ENCODE results near the gene EHD4.

EHD4 gene

DNA sequence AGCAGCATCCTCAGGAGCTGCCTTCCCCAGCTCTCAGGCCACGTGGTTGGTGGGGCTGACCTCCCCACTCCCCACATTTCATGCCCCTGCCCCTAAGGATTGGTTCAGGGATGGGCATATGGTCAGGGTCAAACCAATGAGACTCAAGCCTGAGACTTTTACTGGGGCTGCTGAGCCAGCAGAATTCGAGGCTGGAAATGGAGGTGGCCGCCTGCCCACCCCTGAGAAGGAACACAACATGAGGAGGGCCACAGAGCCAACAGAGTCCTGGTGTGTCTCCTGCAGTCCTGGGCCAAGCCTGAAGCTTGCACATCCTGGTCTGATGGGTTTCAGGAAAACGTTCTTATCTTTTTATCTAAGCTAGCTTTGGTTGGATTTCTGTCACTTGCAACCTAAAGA lies 5.9 kb downstream of the EHD4 start:
- H2BK120ac ChIP-seq (ENCODE audit: low read depth, low read length), result no peak overlapping the region
- H3K27me3 ChIP-seq (ENCODE audit: control insufficient read depth in 3 of 3, insufficient read depth in 3 of 3, low read depth in 1 of 3, low read length in 3 of 3), result no peaks in the 10 kb centered on the region
- peaks cover 0 to 3% of the 10 kb centered on the region in 2 donors for H3K9me3 ChIP-seq (replicated peaks in 1 of 2; ENCODE audit: control insufficient read depth in 2 of 2, insufficient read depth in 1 of 2, low read depth in 1 of 2, low read length in 2 of 2)
- H3K4ac ChIP-seq (ENCODE audit: low read length), result no peak overlapping the region
- H3K18ac ChIP-seq (ENCODE audit: low read length), result no peak overlapping the region
- no peak overlapping the region for H2AFZ ChIP-seq (ENCODE audit: low read length)
- no peak overlapping the region for H4K91ac ChIP-seq (ENCODE audit: low read depth, low read length, poor library complexity)
- H2AK5ac ChIP-seq (ENCODE audit: low read depth, low read length), result no peak overlapping the region
- H3K9ac ChIP-seq (ENCODE audit: low read depth, low read length, poor library complexity), result no peak overlapping the region
- no peak overlapping the region for H2BK12ac ChIP-seq (ENCODE audit: low read length)
- WGBS, 2 donors (ENCODE audit: extremely low coverage in 2 of 2, insufficient read length in 2 of 2, insufficient replicate concordance in 1 of 2), result no CpG with 5 or more reads among the region's 4 CpGs
- H3K27ac ChIP-seq (replicated peaks; ENCODE audit: low read length), result no peak overlapping the region
- no peak overlapping the region for H3K4me2 ChIP-seq (ENCODE audit: insufficient read depth, low read length, poor library complexity, severe bottlenecking)
- no peak overlapping the region for H3K14ac ChIP-seq (ENCODE audit: low read length)
- H3K4me3 ChIP-seq (ENCODE audit: low read length in 2 of 2), result no peak overlapping the region
- no peaks in the 10 kb centered on the region for H3K79me1 ChIP-seq (ENCODE audit: low read depth, low read length)
- H4K8ac ChIP-seq (ENCODE audit: low read depth, low read length), result no peak overlapping the region
- no peaks in the 10 kb centered on the region for H3K36me3 ChIP-seq (replicated peaks in 1 of 2; ENCODE audit: control insufficient read depth in 2 of 2, insufficient read depth in 2 of 2, low read length in 2 of 2)
- DNase-seq (ENCODE audit: low spot score), result no peak
- no peak overlapping the region for H2BK15ac ChIP-seq (ENCODE audit: low read length)
- H2BK5ac ChIP-seq (ENCODE audit: low read length), result no peak overlapping the region
- no peak overlapping the region for H3K23ac ChIP-seq (ENCODE audit: low read depth, low read length, poor library complexity)
- peaks cover 4 to 5% of the 10 kb centered on the region in 2 donors for H3K4me1 ChIP-seq (ENCODE audit: control insufficient read depth in 2 of 2, insufficient read depth in 1 of 2, low read depth in 1 of 2, low read length in 2 of 2)

- Histone ChIP-seq H3K4me3 (ENCODE audit: low read length in 2 of 2) (no peak overlapping the region), H2AK5ac (ENCODE audit: low read depth, low read length) (no peak overlapping the region), H3K9ac (ENCODE audit: low read depth, low read length, poor library complexity) (no peak overlapping the region), H3K4me1 (ENCODE audit: control insufficient read depth in 2 of 2, insufficient read depth in 1 of 2, low read depth in 1 of 2, low read length in 2 of 2) (peaks cover 0 to 5% of the 10 kb centered on the region in 2 donors), H3K79me1 (ENCODE audit: low read depth, low read length) (no peaks in the 10 kb centered on the region), H4K8ac (ENCODE audit: low read depth, low read length) (no peak overlapping the region), H3K18ac (ENCODE audit: low read length) (no peak overlapping the region), H2BK15ac (ENCODE audit: low read length) (no peak overlapping the region), H2BK12ac (ENCODE audit: low read length) (no peak overlapping the region), H3K27ac (replicated peaks; ENCODE audit: low read length) (no peak overlapping the region), H3K36me3 (replicated peaks in 1 of 2; ENCODE audit: control insufficient read depth in 2 of 2, insufficient read depth in 2 of 2, low read length in 2 of 2) (no peaks in the 10 kb centered on the region), H2BK5ac (ENCODE audit: low read length) (no peak overlapping the region), H3K4me2 (ENCODE audit: insufficient read depth, low read length, poor library complexity, severe bottlenecking) (no peak overlapping the region), H3K4ac (ENCODE audit: low read length) (no peak overlapping the region), H3K27me3 (ENCODE audit: control insufficient read depth in 3 of 3, insufficient read depth in 3 of 3, low read depth in 1 of 3, low read length in 3 of 3) (no peaks in the 10 kb centered on the region), H2AFZ (ENCODE audit: low read length) (no peak overlapping the region), H3K23ac (ENCODE audit: low read depth, low read length, poor library complexity) (no peak overlapping the region), H4K91ac (ENCODE audit: low read depth, low read length, poor library complexity) (no peak overlapping the region), H3K9me3 (replicated peaks in 1 of 2; ENCODE audit: control insufficient read depth in 2 of 2, insufficient read depth in 1 of 2, low read depth in 1 of 2, low read length in 2 of 2) (peaks cover 0 to 3% of the 10 kb centered on the region in 2 donors), H3K14ac (ENCODE audit: low read length) (no peak overlapping the region), H2BK120ac (ENCODE audit: low read depth, low read length) (no peak overlapping the region)
- WGBS, 2 donors (ENCODE audit: extremely low coverage in 2 of 2, insufficient read length in 2 of 2, insufficient replicate concordance in 1 of 2), result no CpG with 5 or more reads among the region's 15 CpGs
- DNase-seq (ENCODE audit: low spot score), result no peak
These were observed 6.6 kb downstream of the EHD4 start for GRCh38 chr15:41965441-41966413.

DNA sequence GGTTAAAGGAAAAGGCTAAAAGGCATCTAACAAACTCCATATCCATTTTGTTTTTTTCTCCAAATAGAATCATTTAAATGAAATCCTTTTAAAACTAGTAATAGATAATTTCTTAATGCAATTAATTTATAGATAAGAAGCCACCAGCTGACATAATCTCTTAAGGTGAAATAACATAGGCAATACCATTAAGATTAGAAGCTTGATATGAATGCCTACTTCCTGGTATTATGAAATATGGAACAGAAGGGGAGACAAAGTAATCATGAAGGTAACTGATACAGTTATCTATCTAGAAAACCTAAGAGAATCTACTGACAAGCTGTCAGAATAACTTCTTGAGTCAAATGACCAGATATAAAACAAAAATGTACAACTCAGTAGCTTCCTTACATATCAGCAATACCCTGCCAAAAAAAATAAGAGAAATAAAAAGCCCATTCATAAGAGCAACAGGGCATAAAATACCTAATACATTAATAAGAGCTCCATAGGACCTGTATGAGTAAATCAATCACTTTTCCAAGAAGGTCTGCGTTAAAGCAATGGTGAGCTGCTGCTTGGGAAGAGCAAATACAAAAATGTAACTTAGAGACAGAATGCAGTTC lies 10.7 kb downstream of the EHD4 start:
- no CpG with 5 or more reads among the region's 1 CpG for WGBS, 2 donors (ENCODE audit: extremely low coverage in 2 of 2, insufficient read length in 2 of 2, insufficient replicate concordance in 1 of 2)
- H3K4me1 ChIP-seq (ENCODE audit: control insufficient read depth in 2 of 2, insufficient read depth in 1 of 2, low read depth in 1 of 2, low read length in 2 of 2), result peaks cover 0 to 3% of the 10 kb centered on the region in 2 donors
- no peak overlapping the region for H3K23ac ChIP-seq (ENCODE audit: low read depth, low read length, poor library complexity)
- no peak overlapping the region for H3K4me2 ChIP-seq (ENCODE audit: insufficient read depth, low read length, poor library complexity, severe bottlenecking)
- H3K4ac ChIP-seq (ENCODE audit: low read length), result no peak overlapping the region
- H4K91ac ChIP-seq (ENCODE audit: low read depth, low read length, poor library complexity), result no peak overlapping the region
- H2BK15ac ChIP-seq (ENCODE audit: low read length), result no peak overlapping the region
- no peaks in the 10 kb centered on the region for H3K27me3 ChIP-seq (ENCODE audit: control insufficient read depth in 3 of 3, insufficient read depth in 3 of 3, low read depth in 1 of 3, low read length in 3 of 3)
- no peak overlapping the region for H3K9ac ChIP-seq (ENCODE audit: low read depth, low read length, poor library complexity)
- peaks cover 0 to 3% of the 10 kb centered on the region in 2 donors for H3K9me3 ChIP-seq (replicated peaks in 1 of 2; ENCODE audit: control insufficient read depth in 2 of 2, insufficient read depth in 1 of 2, low read depth in 1 of 2, low read length in 2 of 2)
- H2BK5ac ChIP-seq (ENCODE audit: low read length), result no peak overlapping the region
- no peak overlapping the region for H2BK120ac ChIP-seq (ENCODE audit: low read depth, low read length)
- no peak overlapping the region for H3K27ac ChIP-seq (replicated peaks; ENCODE audit: low read length)
- no peak overlapping the region for H3K14ac ChIP-seq (ENCODE audit: low read length)
- H2AFZ ChIP-seq (ENCODE audit: low read length), result no peak overlapping the region
- no peak overlapping the region for H3K4me3 ChIP-seq (ENCODE audit: low read length in 2 of 2)
- H2AK5ac ChIP-seq (ENCODE audit: low read depth, low read length), result no peak overlapping the region
- H2BK12ac ChIP-seq (ENCODE audit: low read length), result no peak overlapping the region
- H3K79me1 ChIP-seq (ENCODE audit: low read depth, low read length), result no peaks in the 10 kb centered on the region
- H4K8ac ChIP-seq (ENCODE audit: low read depth, low read length), result no peak overlapping the region
- no peak overlapping the region for H3K18ac ChIP-seq (ENCODE audit: low read length)
- DNase-seq (ENCODE audit: low spot score), result no peak
- H3K36me3 ChIP-seq (replicated peaks in 1 of 2; ENCODE audit: control insufficient read depth in 2 of 2, insufficient read depth in 2 of 2, low read length in 2 of 2), result peaks cover 0 to 2% of the 10 kb centered on the region in 2 donors

DNA sequence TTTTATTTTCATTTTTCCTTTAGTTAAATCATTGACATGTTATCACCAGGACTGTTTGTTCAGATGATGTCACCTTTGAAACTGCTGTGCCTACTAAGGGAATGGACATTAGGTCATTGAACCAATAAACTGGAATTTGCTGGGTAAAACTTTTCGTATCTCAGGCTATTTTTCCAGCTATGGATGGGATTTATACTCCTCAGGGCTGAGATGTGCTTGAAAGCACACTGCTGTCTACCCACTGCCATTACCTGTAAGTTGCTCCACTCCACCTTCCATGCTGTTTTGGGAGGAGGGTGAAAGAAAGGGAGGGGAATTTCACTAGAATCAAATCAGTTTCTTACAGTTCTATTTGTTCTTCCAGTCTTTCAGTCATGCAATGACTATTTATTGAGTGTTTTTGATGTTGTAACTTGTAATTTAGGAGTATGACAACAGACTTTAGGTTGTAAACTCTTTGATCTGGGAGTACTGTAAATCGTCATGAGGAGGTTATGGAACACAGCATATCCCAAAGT lies 11.3 kb downstream of the EHD4 start:
- Histone ChIP-seq H3K14ac (ENCODE audit: low read length) (no peak overlapping the region), H3K36me3 (replicated peaks in 1 of 2; ENCODE audit: control insufficient read depth in 2 of 2, insufficient read depth in 2 of 2, low read length in 2 of 2) (peaks cover 0 to 2% of the 10 kb centered on the region in 2 donors), H4K91ac (ENCODE audit: low read depth, low read length, poor library complexity) (no peak overlapping the region), H2BK12ac (ENCODE audit: low read length) (no peak overlapping the region), H3K4ac (ENCODE audit: low read length) (no peak overlapping the region), H3K79me1 (ENCODE audit: low read depth, low read length) (no peaks in the 10 kb centered on the region), H3K4me3 (ENCODE audit: low read length in 2 of 2) (no peak overlapping the region), H2BK5ac (ENCODE audit: low read length) (no peak overlapping the region), H3K4me2 (ENCODE audit: insufficient read depth, low read length, poor library complexity, severe bottlenecking) (no peak overlapping the region), H3K27ac (replicated peaks; ENCODE audit: low read length) (no peak overlapping the region), H3K4me1 (ENCODE audit: control insufficient read depth in 2 of 2, insufficient read depth in 1 of 2, low read depth in 1 of 2, low read length in 2 of 2) (peaks cover 0 to 4% of the 10 kb centered on the region in 2 donors), H4K8ac (ENCODE audit: low read depth, low read length) (no peak overlapping the region), H3K23ac (ENCODE audit: low read depth, low read length, poor library complexity) (no peak overlapping the region), H3K18ac (ENCODE audit: low read length) (no peak overlapping the region), H3K27me3 (ENCODE audit: control insufficient read depth in 3 of 3, insufficient read depth in 3 of 3, low read depth in 1 of 3, low read length in 3 of 3) (no peaks in the 10 kb centered on the region), H3K9ac (ENCODE audit: low read depth, low read length, poor library complexity) (no peak overlapping the region), H2AK5ac (ENCODE audit: low read depth, low read length) (no peak overlapping the region), H2BK120ac (ENCODE audit: low read depth, low read length) (no peak overlapping the region), H3K9me3 (replicated peaks in 1 of 2; ENCODE audit: control insufficient read depth in 2 of 2, insufficient read depth in 1 of 2, low read depth in 1 of 2, low read length in 2 of 2) (peaks cover 0 to 3% of the 10 kb centered on the region in 2 donors), H2BK15ac (ENCODE audit: low read length) (no peak overlapping the region), H2AFZ (ENCODE audit: low read length) (no peak overlapping the region)
- WGBS, 2 donors (ENCODE audit: extremely low coverage in 2 of 2, insufficient read length in 2 of 2, insufficient replicate concordance in 1 of 2), result no CpG with 5 or more reads among the region's 2 CpGs
- no peak for DNase-seq (ENCODE audit: low spot score)

Data from neuronal stem cell (in vitro differentiated cells).